Measurements from ENCODE around the gene SYNE3.

SYNE3 gene

DNA sequence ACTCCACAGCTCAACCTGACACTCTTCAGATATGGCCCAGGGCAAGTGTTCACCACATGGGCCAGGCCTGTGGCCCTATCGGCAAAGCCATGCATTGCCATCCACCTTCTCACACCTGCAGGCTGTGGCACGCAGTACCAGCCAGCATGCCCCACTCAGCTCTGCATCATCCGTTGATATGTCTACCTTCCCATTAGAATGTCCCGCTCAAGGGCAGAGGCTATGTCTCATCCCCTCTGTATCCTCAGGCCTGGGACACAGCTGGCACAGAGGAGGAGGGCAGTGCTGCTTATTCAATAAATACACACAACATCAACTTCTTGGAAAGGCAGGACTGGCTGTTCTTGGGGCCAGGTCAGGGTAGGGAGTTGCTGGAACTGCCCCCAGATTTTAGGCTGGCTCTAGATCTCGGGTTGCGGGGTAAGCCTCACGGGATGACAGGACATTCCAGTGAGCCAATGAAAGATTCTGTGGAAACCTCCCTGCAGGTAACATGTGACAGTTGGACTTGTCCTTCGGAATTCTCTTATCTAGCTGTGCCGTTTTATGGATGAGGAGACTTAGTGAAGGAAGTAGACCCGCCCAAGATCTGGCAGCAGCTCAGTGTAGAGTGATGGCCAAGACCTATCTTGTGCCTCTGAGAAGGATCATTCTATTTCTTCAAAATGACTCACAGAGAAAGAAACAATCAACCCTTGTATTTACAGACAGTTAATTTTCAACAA is 25.6 kb downstream of the SYNE3 start:
- TF ChIP-seq, protein P1, sequence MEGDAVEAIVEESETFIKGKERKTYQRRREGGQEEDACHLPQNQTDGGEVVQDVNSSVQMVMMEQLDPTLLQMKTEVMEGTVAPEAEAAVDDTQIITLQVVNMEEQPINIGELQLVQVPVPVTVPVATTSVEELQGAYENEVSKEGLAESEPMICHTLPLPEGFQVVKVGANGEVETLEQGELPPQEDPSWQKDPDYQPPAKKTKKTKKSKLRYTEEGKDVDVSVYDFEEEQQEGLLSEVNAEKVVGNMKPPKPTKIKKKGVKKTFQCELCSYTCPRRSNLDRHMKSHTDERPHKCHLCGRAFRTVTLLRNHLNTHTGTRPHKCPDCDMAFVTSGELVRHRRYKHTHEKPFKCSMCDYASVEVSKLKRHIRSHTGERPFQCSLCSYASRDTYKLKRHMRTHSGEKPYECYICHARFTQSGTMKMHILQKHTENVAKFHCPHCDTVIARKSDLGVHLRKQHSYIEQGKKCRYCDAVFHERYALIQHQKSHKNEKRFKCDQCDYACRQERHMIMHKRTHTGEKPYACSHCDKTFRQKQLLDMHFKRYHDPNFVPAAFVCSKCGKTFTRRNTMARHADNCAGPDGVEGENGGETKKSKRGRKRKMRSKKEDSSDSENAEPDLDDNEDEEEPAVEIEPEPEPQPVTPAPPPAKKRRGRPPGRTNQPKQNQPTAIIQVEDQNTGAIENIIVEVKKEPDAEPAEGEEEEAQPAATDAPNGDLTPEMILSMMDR (IDR thresholded peaks at IDR 0.05; ENCODE audit: insufficient read depth, low read length, poor library complexity, severe bottlenecking): no peak
- no peak for TF ChIP-seq EZH2phosphoT487 (conservative IDR thresholded peaks at IDR 0.05; ENCODE audit: low read length)
- H2AFZ ChIP-seq (ENCODE audit: low read depth, low read length, severe bottlenecking): no peak overlapping the region

DNA sequence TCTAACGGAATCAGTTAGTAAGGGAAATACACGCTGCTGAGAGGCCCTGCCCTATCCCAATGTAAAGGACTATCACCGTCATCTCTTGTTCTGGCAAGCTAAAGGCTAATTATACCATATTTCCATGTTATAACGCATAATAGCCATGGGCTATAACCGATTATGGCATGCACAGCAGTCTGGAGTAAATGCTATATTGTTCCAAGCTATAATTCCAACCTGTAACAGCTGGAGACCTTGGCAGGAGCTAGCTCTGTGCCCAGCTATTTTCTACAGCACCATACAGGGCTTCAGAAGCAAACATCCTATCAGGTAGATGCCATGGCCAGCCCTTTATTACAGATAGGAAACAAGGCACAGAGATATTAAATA is 26.3 kb downstream of the SYNE3 start:
- Histone ChIP-seq H3K9ac (ENCODE audit: low read length) (no peak overlapping the region), H3K27ac (ENCODE audit: low read depth, low read length) (no peak overlapping the region), H2AFZ (ENCODE audit: low read depth, low read length, severe bottlenecking) (no peak overlapping the region), H3K4me3 (ENCODE audit: insufficient read depth, low read length, poor library complexity, severe bottlenecking) (no peak overlapping the region), H3K36me3 (ENCODE audit: low read length) (no peaks in the 10 kb centered on the region), H3K9me2 (replicated peaks; ENCODE audit: insufficient read depth, low read length) (no peaks in the 10 kb centered on the region), H3K79me2 (ENCODE audit: insufficient read depth, low read length) (no peaks in the 10 kb centered on the region), H3F3A (ENCODE audit: insufficient read depth) (no peaks in the 10 kb centered on the region), H4K20me1 (ENCODE audit: low read depth, low read length) (no peaks in the 10 kb centered on the region), H3K4me2 (ENCODE audit: low read depth, low read length, poor library complexity, severe bottlenecking) (no peak overlapping the region), H3K9me3 (ENCODE audit: insufficient read depth, low read length) (no peaks in the 10 kb centered on the region), H3K27me3 (ENCODE audit: low read length) (no peaks in the 10 kb centered on the region)
- TF ChIP-seq, protein P1 (IDR thresholded peaks at IDR 0.05; ENCODE audit: insufficient read depth, low read length, poor library complexity, severe bottlenecking): no peak
- TF ChIP-seq EZH2phosphoT487 (conservative IDR thresholded peaks at IDR 0.05; ENCODE audit: low read length): no peak

More for the DNA sequence above, 25.6 kb downstream of the SYNE3 start:
- Histone ChIP-seq H3K79me2 (ENCODE audit: insufficient read depth, low read length) (no peaks in the 10 kb centered on the region), H3K27me3 (ENCODE audit: low read length) (no peaks in the 10 kb centered on the region), H3K4me2 (ENCODE audit: low read depth, low read length, poor library complexity, severe bottlenecking) (no peak overlapping the region), H4K20me1 (ENCODE audit: low read depth, low read length) (no peaks in the 10 kb centered on the region), H3K27ac (ENCODE audit: low read depth, low read length) (no peak overlapping the region), H3K9me2 (replicated peaks; ENCODE audit: insufficient read depth, low read length) (no peaks in the 10 kb centered on the region), H3K9me3 (ENCODE audit: insufficient read depth, low read length) (no peaks in the 10 kb centered on the region), H3K9ac (ENCODE audit: low read length) (no peak overlapping the region), H3K36me3 (ENCODE audit: low read length) (no peaks in the 10 kb centered on the region), H3F3A (ENCODE audit: insufficient read depth) (no peaks in the 10 kb centered on the region), H3K4me3 (ENCODE audit: insufficient read depth, low read length, poor library complexity, severe bottlenecking) (no peak overlapping the region)

- Histone ChIP-seq H3K36me3 (ENCODE audit: low read length) (no peaks in the 10 kb centered on the region), H3K79me2 (ENCODE audit: insufficient read depth, low read length) (no peaks in the 10 kb centered on the region), H3K9ac (ENCODE audit: low read length) (no peak overlapping the region), H3K4me2 (ENCODE audit: low read depth, low read length, poor library complexity, severe bottlenecking) (no peak overlapping the region), H4K20me1 (ENCODE audit: low read depth, low read length) (no peaks in the 10 kb centered on the region), H3K27me3 (ENCODE audit: low read length) (no peaks in the 10 kb centered on the region), H3K4me3 (ENCODE audit: insufficient read depth, low read length, poor library complexity, severe bottlenecking) (no peak overlapping the region), H2AFZ (ENCODE audit: low read depth, low read length, severe bottlenecking) (no peak overlapping the region), H3F3A (ENCODE audit: insufficient read depth) (no peaks in the 10 kb centered on the region), H3K27ac (ENCODE audit: low read depth, low read length) (no peak overlapping the region), H3K9me2 (replicated peaks; ENCODE audit: insufficient read depth, low read length) (no peaks in the 10 kb centered on the region), H3K9me3 (ENCODE audit: insufficient read depth, low read length) (no peaks in the 10 kb centered on the region)
- no peak for TF ChIP-seq EZH2phosphoT487 (conservative IDR thresholded peaks at IDR 0.05; ENCODE audit: low read length)
- TF ChIP-seq, protein P1 (IDR thresholded peaks at IDR 0.05; ENCODE audit: insufficient read depth, low read length, poor library complexity, severe bottlenecking): no peak
These were observed 27.0 kb downstream of the SYNE3 start for GRCh38 chr14:95489214-95490137.

Measured in SU-DHL-6 (cell line).